Measurements from ENCODE around the gene NFASC. TPM values are rescaled to one million over a fixed set of nuclear protein-coding genes. Genes with fewer than 3 reads are reported as not detected.

The NFASC gene
- total and polyA plus RNA-seq, 2 donors from 2014 or later = 23.2 to 29.9 TPM

GRCh38 chr1:204848579-204848978 is 22.1 kb upstream of the NFASC start:
- Histone ChIP-seq H3K27me3 (ENCODE audit: control insufficient read depth, insufficient read depth, low read length) (no peaks in the 10 kb centered on the region), H3K36me3 (ENCODE audit: control insufficient read depth in 2 of 3, insufficient read depth in 3 of 3, low read length in 3 of 3) (no peaks in the 10 kb centered on the region), H3K4me3 (ENCODE audit: low read length in 3 of 3) (no peak overlapping the region), H3K9ac (ENCODE audit: low read length in 3 of 3) (no peak overlapping the region), H3K27ac (ENCODE audit: low read depth in 2 of 2, low read length in 2 of 2) (no peak overlapping the region), H3K4me1 (ENCODE audit: control insufficient read depth in 2 of 3, insufficient read depth in 2 of 3, low read depth in 1 of 3, low read length in 3 of 3) (no peaks in the 10 kb centered on the region), H3K9me3 (ENCODE audit: control insufficient read depth in 2 of 3, insufficient read depth in 1 of 3, low read length in 3 of 3) (no peaks in the 10 kb centered on the region)
- FAIRE-seq (no peak), DNase-seq (no peak)
- intact Hi-C loops (cut with DNase I) = no loop called here
- TF ChIP-seq CTCF (IDR thresholded peaks at IDR 0.05; ENCODE audit: borderline replicate concordance, extremely low read depth, insufficient read depth) = no peak

- no peak for FAIRE-seq
Measured at GRCh38 chr1:204852854-204853253, 17.8 kb upstream of the NFASC start.

GRCh38 chr1:204853436-204853835 is 17.2 kb upstream of the NFASC start:
- no peak overlapping the region for H3K27ac ChIP-seq (ENCODE audit: low read depth in 2 of 2, low read length in 2 of 2)
- intact Hi-C loops (cut with DNase I) = no loop called here
- no peak overlapping the region for H3K9ac ChIP-seq (ENCODE audit: low read length in 3 of 3)
- peaks cover 0 to 3% (median 0%) of the 10 kb centered on the region in 3 donors for H3K4me1 ChIP-seq (ENCODE audit: control insufficient read depth in 2 of 3, insufficient read depth in 2 of 3, low read depth in 1 of 3, low read length in 3 of 3)
- H3K9me3 ChIP-seq (ENCODE audit: control insufficient read depth in 2 of 3, insufficient read depth in 1 of 3, low read length in 3 of 3) = no peaks in the 10 kb centered on the region
- TF ChIP-seq CTCF (IDR thresholded peaks at IDR 0.05; ENCODE audit: borderline replicate concordance, extremely low read depth, insufficient read depth) = no peak
- no peaks in the 10 kb centered on the region for H3K27me3 ChIP-seq (ENCODE audit: control insufficient read depth, insufficient read depth, low read length)
- DNase-seq (no peak), FAIRE-seq (no peak)
- H3K4me3 ChIP-seq (ENCODE audit: low read length in 3 of 3) = no peak overlapping the region
- no peaks in the 10 kb centered on the region for H3K36me3 ChIP-seq (ENCODE audit: control insufficient read depth in 2 of 3, insufficient read depth in 3 of 3, low read length in 3 of 3)

More at GRCh38 chr1:204852854-204853253, 17.8 kb upstream of the NFASC start:
- Histone ChIP-seq H3K4me3 (ENCODE audit: low read length in 3 of 3) (no peak overlapping the region), H3K27me3 (ENCODE audit: control insufficient read depth, insufficient read depth, low read length) (no peaks in the 10 kb centered on the region), H3K9me3 (ENCODE audit: control insufficient read depth in 2 of 3, insufficient read depth in 1 of 3, low read length in 3 of 3) (no peaks in the 10 kb centered on the region), H3K9ac (ENCODE audit: low read length in 3 of 3) (no peak overlapping the region), H3K27ac (ENCODE audit: low read depth in 2 of 2, low read length in 2 of 2) (no peak overlapping the region), H3K36me3 (ENCODE audit: control insufficient read depth in 2 of 3, insufficient read depth in 3 of 3, low read length in 3 of 3) (no peaks in the 10 kb centered on the region), H3K4me1 (ENCODE audit: control insufficient read depth in 2 of 3, insufficient read depth in 2 of 3, low read depth in 1 of 3, low read length in 3 of 3) (no peaks in the 10 kb centered on the region)
- no peak for DNase-seq
- intact Hi-C loops (cut with DNase I) = no loop called here
- TF ChIP-seq CTCF (IDR thresholded peaks at IDR 0.05; ENCODE audit: borderline replicate concordance, extremely low read depth, insufficient read depth) = no peak

- TF ChIP-seq CTCF (IDR thresholded peaks at IDR 0.05; ENCODE audit: borderline replicate concordance, extremely low read depth, insufficient read depth) = no peak
- no peak overlapping the region for H3K27ac ChIP-seq (ENCODE audit: low read depth in 2 of 2, low read length in 2 of 2)
- DNase-seq (no peak), FAIRE-seq (no peak)
- H3K9ac ChIP-seq (ENCODE audit: low read length in 3 of 3) = no peak overlapping the region
- H3K4me1 ChIP-seq (ENCODE audit: control insufficient read depth in 2 of 3, insufficient read depth in 2 of 3, low read depth in 1 of 3, low read length in 3 of 3) = peaks cover 0 to 3% (median 0%) of the 10 kb centered on the region in 3 donors
- H3K36me3 ChIP-seq (ENCODE audit: control insufficient read depth in 2 of 3, insufficient read depth in 3 of 3, low read length in 3 of 3) = no peaks in the 10 kb centered on the region
- no peak overlapping the region for H3K4me3 ChIP-seq (ENCODE audit: low read length in 3 of 3)
- no peaks in the 10 kb centered on the region for H3K9me3 ChIP-seq (ENCODE audit: control insufficient read depth in 2 of 3, insufficient read depth in 1 of 3, low read length in 3 of 3)
- H3K27me3 ChIP-seq (ENCODE audit: control insufficient read depth, insufficient read depth, low read length) = no peaks in the 10 kb centered on the region
- intact Hi-C loops (cut with DNase I) = no loop called here
Measured at GRCh38 chr1:204854286-204854685, 16.4 kb upstream of the NFASC start.

Measured in kidney (tissue), 14 donors.